K562 (cell line): Measurements from ENCODE around the gene LRMDA. TPM values are rescaled to one million over a fixed set of nuclear protein-coding genes. Genes with fewer than 3 reads are reported as not detected.

Source experiments
- ATAC-seq: fragments of 200-7000 bp; cut with Tn5 transposase; 3 replicates; pipeline ENCODE4 v1.9.1; 2020; ENCODE audit warnings: moderate library complexity
- BruUV-seq: library from RNA; stranded (reverse); fragments of 400-500 nt; replicated peaks from 2 replicates; lab custom pipeline; 2021; lab: Mats Ljungman, UMichigan
- CTCF ChIA-PET: fragments of 300-600 bp; formaldehyde crosslinking; extraction: SDS; loops from one replicate; lab custom pipeline; 2021; ENCODE audit warnings: low intra/inter-chr PET ratio; lab: Yijun Ruan, JAX
- POLR2A ChIA-PET: fragments of 300-600, 350-650 bp; sonication (Branson Sonifier 250); formaldehyde crosslinking; extraction: SDS; loops from one replicate; lab custom pipeline; 2021; ENCODE audit warnings: antibody characterized with exemption, inconsistent platforms; lab: Yijun Ruan, JAX
- DNase-seq, 4 experiments: peaks; one replicate each; pipeline versions ENCODE4 v3.0.0 to v3.0.0-alpha.2; 2011 to 2018; ENCODE audit warnings: low spot score in 3 of 4, mixed read lengths in 3 of 4; ENCODE audit errors: extremely low read depth in 1 of 4
- FAIRE-seq: peaks from 2 replicates; lab custom pipeline; 2011; peaks lifted over from hg19 to GRCh38; lab: Jason Lieb, UNC
- H2AFZ ChIP-seq: 2 replicates; pipeline ENCODE4 v1.6.0; 2011; ENCODE audit warnings: low read depth, low read length, control low read depth, inconsistent platforms
- H3K27ac ChIP-seq: fragments of 200-600 bp; 3 replicates; pipeline ENCODE4 v1.8.0; 2011; ENCODE audit warnings: low read depth, mild to moderate bottlenecking, control low read depth, inconsistent platforms, low read length, moderate library complexity, mixed read lengths; ENCODE audit errors: extremely low read depth
- H3K27me3 ChIP-seq, 2 experiments: fragments of 300-600 bp in 1 of 2; 2 replicates in 1 of 2; 3 replicates in 1 of 2; pipeline versions ENCODE4 v1.6.0 to v1.8.0; 2011; ENCODE audit warnings: inconsistent platforms in 2 of 2, low read length in 2 of 2, mild to moderate bottlenecking in 1 of 2, mixed read lengths in 1 of 2, moderate library complexity in 1 of 2; ENCODE audit not compliant: control insufficient read depth in 2 of 2, insufficient read depth in 2 of 2
- H3K36me3 ChIP-seq: fragments of 300-600 bp; 3 replicates; pipeline ENCODE4 v1.8.0; 2011; ENCODE audit warnings: mild to moderate bottlenecking, low read length, inconsistent platforms; ENCODE audit not compliant: control insufficient read depth, insufficient read depth
- H3K4me1 ChIP-seq, 2 experiments: fragments of 200-600 bp in 1 of 2; replicated peaks in 1 of 2; 2 replicates in 1 of 2; 3 replicates in 1 of 2; pipeline versions ENCODE4 v1.5.1 to v1.8.0; 2011; ENCODE audit warnings: inconsistent platforms in 2 of 2, low read length in 2 of 2, mild to moderate bottlenecking in 1 of 2, mixed read lengths in 1 of 2, moderate library complexity in 1 of 2; ENCODE audit not compliant: control insufficient read depth in 2 of 2, insufficient read depth in 2 of 2
- H3K4me2 ChIP-seq: 2 replicates; pipeline ENCODE4 v1.6.1; 2011; ENCODE audit warnings: low read length, control low read depth, inconsistent platforms, mixed read lengths; ENCODE audit not compliant: insufficient read depth
- H3K4me3 ChIP-seq: fragments of 200-600 bp; sonication (generic), shearing (Covaris generic); 2 replicates; pipeline ENCODE4 v1.5.1; 2016; ENCODE audit warnings: control low read depth, inconsistent platforms
- H3K79me2 ChIP-seq: fragments of 200-600 bp; 3 replicates; pipeline ENCODE4 v1.8.0; 2011; ENCODE audit warnings: low read length, inconsistent platforms; ENCODE audit not compliant: control insufficient read depth, insufficient read depth
- H3K9ac ChIP-seq, 2 experiments: 2 replicates each; pipeline versions ENCODE4 v1.6.0 to v1.6.1; 2011; ENCODE audit warnings: low read depth in 2 of 2, low read length in 2 of 2, control low read depth in 1 of 2, inconsistent platforms in 1 of 2, mild to moderate bottlenecking in 1 of 2, mixed read lengths in 1 of 2; ENCODE audit not compliant: insufficient read depth in 1 of 2
- H3K9me1 ChIP-seq: one replicate; pipeline ENCODE4 v1.6.0; 2011; ENCODE audit warnings: inconsistent platforms, mild to moderate bottlenecking, low read length, moderate library complexity; ENCODE audit not compliant: control insufficient read depth, insufficient read depth
- H3K9me3 ChIP-seq: replicated peaks from 2 replicates; pipeline ENCODE4 v1.5.1; 2011; ENCODE audit warnings: low read depth, low read length, inconsistent platforms; ENCODE audit not compliant: control insufficient read depth, insufficient read depth
- H4K20me1 ChIP-seq: replicated peaks from 2 replicates; pipeline ENCODE4 v1.6.1; 2011; ENCODE audit warnings: low read length, inconsistent platforms, mixed read lengths; ENCODE audit not compliant: control insufficient read depth, insufficient read depth
- CBX2 ChIP-seq: fragments of 200-600 bp; sonication (generic); IDR thresholded peaks from one replicate; pipeline ENCODE4 v1.6.1; 2012; ENCODE audit warnings: mild to moderate bottlenecking, low read length, inconsistent platforms; ENCODE audit not compliant: insufficient read depth, poor library complexity, severe bottlenecking
- COPS2 ChIP-seq: fragments of 450-650 bp; conservative IDR thresholded peaks from 2 replicates; pipeline ENCODE4 v1.6.1; 2016; ENCODE audit warnings: mild to moderate bottlenecking, moderate library complexity
- CREB3 ChIP-seq: fragments of 450-650 bp; conservative IDR thresholded peaks from 2 replicates; pipeline ENCODE4 v1.6.1; 2016; ENCODE audit warnings: missing genetic modification characterization, low read depth, mild to moderate bottlenecking, missing compliant biosample characterization, moderate library complexity
- ELF4 ChIP-seq: fragments of 450-650 bp; formaldehyde crosslinking; IDR thresholded peaks from 2 replicates; pipeline ENCODE4 v1.4.0; 2022; ENCODE audit warnings: missing genetic modification characterization
- EP300 ChIP-seq: IDR thresholded peaks from 2 replicates; pipeline ENCODE4 v1.6.1; 2012; ENCODE audit warnings: low read length, improper control_type of control experiment
- IRF2 ChIP-seq: sonication (generic); formaldehyde crosslinking; IDR thresholded peaks from 2 replicates; pipeline ENCODE4 v1.8.1; 2022; ENCODE audit warnings: mild to moderate bottlenecking, missing genetic modification reagents
- KDM5B ChIP-seq: fragments of 200-600 bp; sonication (generic); IDR thresholded peaks from 2 replicates; pipeline ENCODE4 v1.6.1; 2012; ENCODE audit warnings: low read depth, mild to moderate bottlenecking, moderate library complexity, low read length, control low read depth, inconsistent platforms; ENCODE audit not compliant: insufficient replicate concordance
- KLF10 ChIP-seq: fragments of 250-450 bp; sonication (Bioruptor Pico); IDR thresholded peaks from 2 replicates; pipeline ENCODE4 v1.6.1; 2021; ENCODE audit warnings: matching md5 sums
- MEF2D ChIP-seq: conservative IDR thresholded peaks from 2 replicates; pipeline ENCODE4 v1.6.1; 2016; ENCODE audit warnings: low read depth, missing genetic modification characterization, missing compliant biosample characterization
- MYBL2 ChIP-seq, 2 experiments: fragments of 450-650 bp in 1 of 2; sonication (generic) in 1 of 2; formaldehyde crosslinking in 1 of 2; IDR thresholded peaks; 2 replicates each; pipeline versions ENCODE4 v1.6.1 to v1.8.1; 2017 to 2022; ENCODE audit warnings: borderline replicate concordance in 1 of 2, inconsistent platforms in 1 of 2, low read depth in 1 of 2, mild to moderate bottlenecking in 1 of 2, missing genetic modification reagents in 1 of 2, moderate library complexity in 1 of 2
- PHTF2 ChIP-seq: fragments of 250-450 bp; sonication (Bioruptor Pico); IDR thresholded peaks from 2 replicates; pipeline ENCODE4 v1.5.0; 2021; ENCODE audit warnings: mild to moderate bottlenecking
- RFX1 ChIP-seq: fragments of 450-650 bp; IDR thresholded peaks from 2 replicates; pipeline ENCODE4 v1.6.1; 2016; ENCODE audit warnings: mild to moderate bottlenecking, moderate library complexity
- SETDB1 ChIP-seq: IDR thresholded peaks from one replicate; pipeline ENCODE4 v1.6.1; 2012; ENCODE audit warnings: low read length, control low read depth, inconsistent platforms
- SMARCB1 ChIP-seq: IDR thresholded peaks from 2 replicates; pipeline ENCODE4 v1.6.1; 2011; ENCODE audit warnings: improper control_type of control experiment, low read depth; ENCODE audit not compliant: insufficient read length
- TRIM28 ChIP-seq: fragments of 450-650 bp; IDR thresholded peaks from 2 replicates; pipeline ENCODE4 v1.6.1; 2017
- ZNF274 ChIP-seq: IDR thresholded peaks from 2 replicates; pipeline ENCODE4 v1.6.1; 2011; ENCODE audit warnings: low read depth, mild to moderate bottlenecking, low read length, moderate library complexity, borderline replicate concordance
- ZNF347 ChIP-seq: fragments of 450-650 bp; formaldehyde crosslinking; IDR thresholded peaks from 2 replicates; pipeline ENCODE4 v1.4.0; 2020; ENCODE audit warnings: low read depth, mild to moderate bottlenecking, moderate library complexity
- ZNF696 ChIP-seq: fragments of 250-450 bp; sonication (Bioruptor Pico); conservative IDR thresholded peaks from 2 replicates; pipeline ENCODE4 v1.4.0; 2020; ENCODE audit warnings: mild to moderate bottlenecking, moderate library complexity
- ZNF830 ChIP-seq: fragments of 250-450 bp; sonication (Bioruptor Pico); IDR thresholded peaks from 2 replicates; pipeline ENCODE4 v1.5.0; 2021; ENCODE audit warnings: mild to moderate bottlenecking
- WGBS: fragments of 100-300 bp; shearing (Covaris generic); methylation state at CpG from one replicate; pipeline ENCODE4 v1.1.6; 2016; ENCODE audit warnings: low coverage, mixed read lengths; ENCODE audit not compliant: insufficient coverage; ENCODE audit errors: missing lambda C conversion rate; 5-methylcytosine and 5-hydroxymethylcytosine counted together
- in situ Hi-C: fragments of 300-500 bp; cut with MboI; formaldehyde crosslinking; loops from 4 replicates; pipeline ENCODE4 v1.15.0; 2018; ENCODE audit warnings: inconsistent platforms, mixed read lengths
- intact Hi-C: fragments of 100-400 bp; cut with micrococcal nuclease; formaldehyde crosslinking; loops from 2 replicates; pipeline ENCODE4 v1.14.2; 2022
- polyA plus RNA-seq, 8 experiments: library from polyadenylated mRNA; depleted of rRNA in 4 of 8; stranded (reverse) in 5 of 8; unstranded in 3 of 8; fragments of >200 nt; fragmentation: Nextera tagmentation in 2 of 8; fragmentation: Illumina TruSeq in 1 of 8; extraction: Ambion mirVana in 2 of 8; extraction: Trizol in 1 of 8; gene quantifications; 2 replicates each; pipeline versions ENCODE4 v1.2.1 to v1.2.3, GENCODE V29; 2011 to 2014; ENCODE audit warnings: inconsistent platforms in 1 of 8, missing spikeins in 1 of 8
- total RNA-seq, 7 experiments: library from RNA; depleted of rRNA in 6 of 7; stranded (reverse); fragments of >200 nt in 6 of 7; fragmentation: Illumina TruSeq in 2 of 7; extraction: Trizol in 2 of 7; gene quantifications; 2 replicates each; pipeline versions ENCODE4 v1.2.1 to v1.2.3, GENCODE V29; 2011 to 2021; ENCODE audit warnings: low replicate concordance in 1 of 7

The LRMDA gene
- total and polyA plus RNA-seq, 9 of the 15 experiments (the other 6 are each of a cell fraction or from before 2014, with no cell fraction given): 0.25 TPM; not detected in 8

GRCh38 chr10:75679536-75679935, 248.1 kb downstream of the LRMDA start:
- Histone ChIP-seq H2AFZ (no peak overlapping the region), H3K9ac (no peak overlapping the region), H3K9me3 (no peaks in the 10 kb centered on the region), H3K4me3 (no peak overlapping the region), H3K4me2 (no peak overlapping the region), H3K4me1 (no peaks in the 10 kb centered on the region), H3K27me3 (peaks cover 0 to 5% of the 10 kb centered on the region in 2 experiments; a peak in 1 of 5 replicates), H3K36me3 (no peaks in the 10 kb centered on the region), H4K20me1 (no peaks in the 10 kb centered on the region), H3K79me2 (no peaks in the 10 kb centered on the region), H3K27ac (no peak overlapping the region), H3K9me1 (no peaks in the 10 kb centered on the region)
- ChIA-PET POLR2A (no interaction called here), CTCF (no interaction called here)
- DNase-seq (no peak), FAIRE-seq (no peak), ATAC-seq (no peak)
- no TSS peak for BruUV-seq
- in situ Hi-C loops: no loop called here
- WGBS: 0% methylated on average over 2 of the region's 2 CpGs
- no peak for TF ChIP-seq MYBL2 (IDR thresholded peaks at IDR 0.05; ENCODE audit: low read depth)
- no peak for TF ChIP-seq MYBL2 (CRISPR knock-in tag; IDR thresholded peaks at IDR 0.05; ENCODE audit: borderline replicate concordance)
- no peak for TF ChIP-seq SMARCB1
- no peak for TF ChIP-seq ZNF347
- no peak for TF ChIP-seq ELF4 (CRISPR knock-in tag)
- TF ChIP-seq PHTF2: no peak
- TF ChIP-seq MEF2D (tag): no peak
- no peak for TF ChIP-seq COPS2
- intact Hi-C loops: no loop called here

GRCh38 chr10:75681334-75681733, 249.9 kb downstream of the LRMDA start:
- Histone ChIP-seq H3K4me1 (no peaks in the 10 kb centered on the region), H3K4me3 (no peak overlapping the region), H3K27me3 (peaks cover 0 to 5% of the 10 kb centered on the region in 2 experiments; a peak in 1 of 5 replicates), H3K9ac (no peak overlapping the region), H2AFZ (no peak overlapping the region), H3K79me2 (no peaks in the 10 kb centered on the region), H3K9me1 (no peaks in the 10 kb centered on the region), H3K27ac (no peak overlapping the region), H3K9me3 (no peaks in the 10 kb centered on the region), H4K20me1 (no peaks in the 10 kb centered on the region), H3K4me2 (no peak overlapping the region), H3K36me3 (no peaks in the 10 kb centered on the region)
- in situ Hi-C loops: no loop called here
- ATAC-seq: no peak
- WGBS: 0% methylated on average over 7 of the region's 7 CpGs
- BruUV-seq: no TSS peak
- no peak for DNase-seq
- POLR2A ChIA-PET: interaction anchor here (1.3 kb wide), 1 partner anchor 9 kb away, joined by 3 read pairs; no protein-coding TSS in a partner anchor
- intact Hi-C loops: no loop called here
- CTCF ChIA-PET: no interaction called here
- no peak for FAIRE-seq
- no peak for TF ChIP-seq ZNF274
- TF ChIP-seq EP300: no peak
- TF ChIP-seq ZNF830 (CRISPR knock-in tag): no peak
- TF ChIP-seq IRF2 (CRISPR knock-in tag): no peak
- TF ChIP-seq ZNF696 (CRISPR knock-in tag): no peak
- no peak for TF ChIP-seq CBX2
- TF ChIP-seq RFX1: no peak
- no peak for TF ChIP-seq CREB3 (tag)
- TF ChIP-seq KDM5B: no peak
- no peak for TF ChIP-seq TRIM28
- TF ChIP-seq SETDB1: no peak
- no peak for TF ChIP-seq KLF10
